NT2/D1 (cell line): Measurements from ENCODE around the gene TRIM5.

ENCODE experiments used
- SUZ12 ChIP-seq: IDR thresholded peaks from 2 replicates; pipeline ENCODE4 v1.6.1; 2011; ENCODE audit not compliant: insufficient read length, insufficient read depth; ENCODE audit errors: extremely low read depth
- YY1 ChIP-seq: IDR thresholded peaks from 2 replicates; pipeline ENCODE4 v1.6.1; 2011; ENCODE audit not compliant: insufficient read length, insufficient read depth

- TF ChIP-seq SUZ12: no peak
- no peak for TF ChIP-seq YY1
Measured at GRCh38 chr11:5631969-5632635, 52.8 kb downstream of the TRIM5 start.
